ENCODE data around the gene GNA15. TPM values are rescaled to one million over a fixed set of nuclear protein-coding genes. Genes with fewer than 3 reads are reported as not detected.

The GNA15 gene
- total RNA-seq, 4 donors from 2014 or later, result 74.3 to 105 (median 84.2) TPM

GRCh38 chr19:3186891-3187661, 51.2 kb downstream of the GNA15 start:
- intact Hi-C loops (cut with DNase I; ENCODE audit: low total_unique reads), result no loop called here
- 64 to 70% methylated on average over 23 of the region's 23 CpGs for WGBS, 2 donors
- DNase-seq (ENCODE audit: low spot score in 2 of 2), result no peak
- no peak overlapping the region for H3K4me3 ChIP-seq (ENCODE audit: low read depth, poor library complexity, severe bottlenecking)
- TF ChIP-seq CTCF (IDR thresholded peaks at IDR 0.05), result no peak
- TF ChIP-seq POLR2A (IDR thresholded peaks at IDR 0.05), result no peak

- 85% methylated on average over 34 to 36 of the region's 36 CpGs for WGBS, 2 donors
- intact Hi-C loops (cut with DNase I; ENCODE audit: low total_unique reads), result no loop called here
- no peak overlapping the region for H3K4me3 ChIP-seq (ENCODE audit: low read depth, poor library complexity, severe bottlenecking)
- TF ChIP-seq POLR2A (IDR thresholded peaks at IDR 0.05) (no peak), CTCF (IDR thresholded peaks at IDR 0.05) (no peak)
- DNase-seq (ENCODE audit: low spot score in 2 of 2), result no peak
Observed at GRCh38 chr19:3187662-3188511, 52.1 kb downstream of the GNA15 start.

- no peak for TF ChIP-seq CTCF (IDR thresholded peaks at IDR 0.05)
- no peak for TF ChIP-seq POLR2A (IDR thresholded peaks at IDR 0.05)
- 93 to 95% methylated on average over 34 to 35 of the region's 35 CpGs for WGBS, 2 donors
- no peak for DNase-seq (ENCODE audit: low spot score in 2 of 2)
- intact Hi-C loops (cut with DNase I; ENCODE audit: low total_unique reads), result no loop called here
- H3K4me3 ChIP-seq (ENCODE audit: low read depth, poor library complexity, severe bottlenecking), result no peak overlapping the region
Observed at GRCh38 chr19:3188627-3189596, 53.1 kb downstream of the GNA15 start.

- 81 to 86% methylated on average over 24 to 28 of the region's 28 CpGs for WGBS, 2 donors
- no peak for DNase-seq (ENCODE audit: low spot score in 2 of 2)
- intact Hi-C loops (cut with DNase I; ENCODE audit: low total_unique reads), result no loop called here
- no peak overlapping the region for H3K4me3 ChIP-seq (ENCODE audit: low read depth, poor library complexity, severe bottlenecking)
- TF ChIP-seq CTCF (IDR thresholded peaks at IDR 0.05) (no peak), POLR2A (IDR thresholded peaks at IDR 0.05) (no peak)
Observed at GRCh38 chr19:3189702-3190469, 54.1 kb downstream of the GNA15 start.

- no peak for DNase-seq (ENCODE audit: low spot score in 2 of 2)
- TF ChIP-seq POLR2A (IDR thresholded peaks at IDR 0.05), result no peak
- TF ChIP-seq CTCF (IDR thresholded peaks at IDR 0.05), result no peak
- intact Hi-C loops (cut with DNase I; ENCODE audit: low total_unique reads), result no loop called here
- H3K4me3 ChIP-seq (ENCODE audit: low read depth, poor library complexity, severe bottlenecking), result no peak overlapping the region
- 92% methylated on average over 16 to 17 of the region's 18 CpGs for WGBS, 2 donors
Observed at GRCh38 chr19:3190470-3190770, 54.6 kb downstream of the GNA15 start.
